Activated CD4-positive, CD25-positive, alpha-beta regulatory T cell treated with anti-CD3 and anti-CD28 coated beads, Interleukin-2, amount 50 U/mL, for 24 hours (primary cell): ENCODE data around the gene PREX1.
A peak's percentile ranks its signal among the peaks of the same experiment; 100 is the strongest.

ENCODE experiments used
- ATAC-seq, 2 donors: fragments of 150-1000 bp; cut with Tn5 transposase; one replicate each; pipeline ENCODE4 v1.10.0; 2021; ENCODE audit warnings: mild to moderate bottlenecking in 1 of 2, moderate library complexity in 1 of 2

PREX1 gene

GRCh38 chr20:48732081-48732829, 95.5 kb downstream of the PREX1 start:
- ATAC-seq: no peak

GRCh38 chr20:48731536-48731935, 96.3 kb downstream of the PREX1 start:
- ATAC-seq: no peak

GRCh38 chr20:48730977-48731376, 96.8 kb downstream of the PREX1 start:
- ATAC-seq: no peak

GRCh38 chr20:48729538-48729937, 98.3 kb downstream of the PREX1 start:
- no peak for ATAC-seq

GRCh38 chr20:48728042-48728825, 99.6 kb downstream of the PREX1 start:
- ATAC-seq: no peak

GRCh38 chr20:48727226-48727625, 100.6 kb downstream of the PREX1 start:
- no peak for ATAC-seq

GRCh38 chr20:48725555-48725991, 102.2 kb downstream of the PREX1 start:
- peak; percentile 60 to 72 for ATAC-seq

GRCh38 chr20:48724891-48725554, 102.8 kb downstream of the PREX1 start:
- ATAC-seq: no peak

GRCh38 chr20:48724382-48724781, 103.4 kb downstream of the PREX1 start:
- ATAC-seq: no peak

GRCh38 chr20:48723308-48724264, 104.2 kb downstream of the PREX1 start:
- ATAC-seq: no peak

- ATAC-seq: peak in 1 of 2 donors; percentile 12
Observed at GRCh38 chr20:48722737-48723191, 105.0 kb downstream of the PREX1 start.

- no peak for ATAC-seq
Observed at GRCh38 chr20:48722002-48722731, 105.6 kb downstream of the PREX1 start.

- no peak for ATAC-seq
Observed at GRCh38 chr20:48721324-48722001, 106.3 kb downstream of the PREX1 start.

- ATAC-seq: no peak
Observed at GRCh38 chr20:48720256-48720985, 107.4 kb downstream of the PREX1 start.

- ATAC-seq: no peak
Observed at GRCh38 chr20:48719598-48720255, 108.1 kb downstream of the PREX1 start.

- peak; percentile 30 to 41 for ATAC-seq
Observed at GRCh38 chr20:48718786-48719578, 108.8 kb downstream of the PREX1 start.

GRCh38 chr20:48717680-48718223, 110.0 kb downstream of the PREX1 start:
- ATAC-seq: no peak

- no peak for ATAC-seq
Observed at GRCh38 chr20:48717095-48717672, 110.6 kb downstream of the PREX1 start.
